Pons (tissue), 1 donor: ENCODE results near the gene CCDC200.
"Not testable (repeated sequence)": the region's sequence is repeated elsewhere in the genome, so short reads cannot be mapped to it uniquely, and the experiment has no call there.

Experiments
- DNase-seq: peaks from one replicate; pipeline ENCODE4 v3.0.0-alpha.2; 2016; ENCODE audit warnings: low spot score

Gene CCDC200

DNA sequence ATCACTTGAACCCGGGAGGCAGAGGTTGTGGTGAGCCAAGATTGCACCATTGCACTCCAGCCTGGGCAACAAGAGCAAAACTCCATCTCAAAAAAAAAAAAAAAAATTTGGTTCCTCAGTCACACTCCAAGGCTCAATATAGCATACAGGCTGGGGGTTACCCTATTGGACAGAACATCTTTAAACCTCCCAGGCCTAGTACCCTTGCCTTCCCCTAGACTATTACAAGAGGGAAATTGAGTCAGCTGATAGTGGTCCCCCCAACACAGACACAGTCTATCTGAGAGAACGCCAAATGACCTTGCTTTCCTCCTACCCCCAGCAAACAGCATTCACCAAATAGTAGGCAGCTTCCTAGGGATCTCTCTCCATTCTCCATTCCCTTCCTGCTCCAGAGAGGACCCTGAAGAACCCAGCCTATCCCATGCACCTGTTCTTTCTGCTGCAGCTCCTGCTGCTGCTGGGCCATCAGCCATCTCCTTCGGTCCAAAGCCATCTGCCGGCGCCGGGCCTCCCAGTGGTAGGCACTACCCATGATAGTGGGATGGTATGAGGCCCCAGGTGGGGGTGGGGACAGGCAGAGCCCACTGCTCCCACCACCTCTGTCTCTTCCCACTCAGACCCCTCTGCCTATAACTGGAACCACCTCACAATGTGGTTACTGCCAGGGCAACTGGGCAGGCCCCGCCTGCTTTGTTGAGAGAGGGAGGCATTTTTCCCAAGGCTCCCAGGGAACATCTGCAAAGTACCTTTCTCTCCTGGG is at the start of gene CCDC200:
Gene CCDC200 (minus strand): TSS at position 604 of the 763 bp plus-strand sequence. CDS start 69 bp downstream, at position 535.
- DNase-seq: not testable (repeated sequence)

DNA sequence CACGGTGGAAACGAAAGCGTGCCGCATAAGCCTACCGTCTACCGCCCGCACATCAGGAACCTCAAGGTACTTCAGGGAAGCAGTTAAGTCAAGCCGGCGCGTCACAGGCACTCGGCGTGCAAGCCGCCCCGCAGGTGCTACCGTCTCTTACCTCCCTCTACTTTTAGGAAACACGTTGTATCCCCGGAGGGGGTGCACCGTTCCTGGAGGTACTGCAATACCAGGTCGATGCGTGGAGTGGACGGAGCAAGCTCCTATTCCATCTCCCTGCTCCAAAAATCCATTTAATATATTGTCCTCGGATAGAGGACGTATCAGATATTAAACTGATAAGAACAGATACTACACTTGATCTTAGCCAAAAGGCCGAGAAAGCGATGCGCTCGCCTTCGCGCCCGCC is 44.5 kb upstream of the CCDC200 start:
- not testable (repeated sequence) for DNase-seq

DNA sequence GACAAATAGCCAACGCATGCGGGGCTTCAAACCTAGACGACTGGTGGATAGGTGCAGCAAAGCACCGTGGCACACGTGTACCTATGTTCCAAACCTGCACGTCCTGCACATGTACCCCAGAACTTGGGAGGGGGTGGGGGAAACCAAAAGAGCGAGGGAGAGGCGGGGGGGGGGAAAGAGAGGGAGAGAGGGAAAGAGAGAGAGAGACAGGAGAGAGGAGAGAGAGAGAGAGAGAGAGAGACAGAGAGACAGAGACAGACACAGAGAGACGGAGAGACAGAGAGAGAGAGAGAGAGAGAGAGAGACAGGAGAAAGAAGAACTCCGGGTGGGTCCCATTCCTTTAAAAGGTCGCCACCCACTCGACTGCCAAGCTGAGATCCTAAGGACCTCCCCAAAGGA is 44.1 kb upstream of the CCDC200 start:
- DNase-seq: not testable (repeated sequence)

- not testable (repeated sequence) for DNase-seq
These were observed 42.4 kb upstream of the CCDC200 start for GRCh38 chr17:43270552-43271504.

GRCh38 chr17:43246456-43246855 is 18.0 kb upstream of the CCDC200 start:
- DNase-seq: not testable (repeated sequence)

DNA sequence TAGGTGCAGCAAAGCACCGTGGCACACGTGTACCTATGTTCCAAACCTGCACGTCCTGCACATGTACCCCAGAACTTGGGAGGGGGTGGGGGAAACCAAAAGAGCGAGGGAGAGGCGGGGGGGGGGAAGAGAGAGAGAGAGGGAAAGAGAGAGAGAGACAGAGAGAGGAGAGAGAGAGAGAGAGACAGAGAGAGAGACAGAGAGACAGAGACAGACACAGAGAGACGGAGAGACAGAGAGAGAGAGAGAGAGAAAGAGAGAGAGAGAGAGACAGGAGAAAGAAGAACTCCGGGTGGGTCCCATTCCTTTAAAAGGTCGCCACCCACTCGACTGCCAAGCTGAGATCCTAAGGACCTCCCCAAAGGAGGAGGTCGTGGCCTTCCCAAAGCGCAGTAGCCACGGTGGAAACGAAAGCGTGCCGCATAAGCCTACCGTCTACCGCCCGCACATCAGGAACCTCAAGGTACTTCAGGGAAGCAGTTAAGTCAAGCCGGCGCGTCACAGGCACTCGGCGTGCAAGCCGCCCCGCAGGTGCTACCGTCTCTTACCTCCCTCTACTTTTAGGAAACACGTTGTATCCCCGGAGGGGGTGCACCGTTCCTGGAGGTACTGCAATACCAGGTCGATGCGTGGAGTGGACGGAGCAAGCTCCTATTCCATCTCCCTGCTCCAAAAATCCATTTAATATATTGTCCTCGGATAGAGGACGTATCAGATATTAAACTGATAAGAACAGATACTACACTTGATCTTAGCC is 12.4 kb upstream of the CCDC200 start:
- DNase-seq: not testable (repeated sequence)

DNA sequence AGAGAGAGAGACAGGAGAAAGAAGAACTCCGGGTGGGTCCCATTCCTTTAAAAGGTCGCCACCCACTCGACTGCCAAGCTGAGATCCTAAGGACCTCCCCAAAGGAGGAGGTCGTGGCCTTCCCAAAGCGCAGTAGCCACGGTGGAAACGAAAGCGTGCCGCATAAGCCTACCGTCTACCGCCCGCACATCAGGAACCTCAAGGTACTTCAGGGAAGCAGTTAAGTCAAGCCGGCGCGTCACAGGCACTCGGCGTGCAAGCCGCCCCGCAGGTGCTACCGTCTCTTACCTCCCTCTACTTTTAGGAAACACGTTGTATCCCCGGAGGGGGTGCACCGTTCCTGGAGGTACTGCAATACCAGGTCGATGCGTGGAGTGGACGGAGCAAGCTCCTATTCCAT is 11.2 kb upstream of the CCDC200 start:
- not testable (repeated sequence) for DNase-seq

- DNase-seq: not testable (repeated sequence)
These were observed 5.5 kb upstream of the CCDC200 start, which contains the start of gene RNU2-1 for GRCh38 chr17:43233877-43234276. RNU2-1 (minus strand) TSS chr17:43233977.

- DNase-seq: not testable (repeated sequence)
These were observed 4.8 kb upstream of the CCDC200 start for GRCh38 chr17:43233263-43233662.

- DNase-seq: peak; percentile 26
These were observed 3.7 kb upstream of the CCDC200 start for GRCh38 chr17:43232021-43232699.

GRCh38 chr17:43231205-43232020 is 3.0 kb upstream of the CCDC200 start:
- not testable (repeated sequence) for DNase-seq

DNA sequence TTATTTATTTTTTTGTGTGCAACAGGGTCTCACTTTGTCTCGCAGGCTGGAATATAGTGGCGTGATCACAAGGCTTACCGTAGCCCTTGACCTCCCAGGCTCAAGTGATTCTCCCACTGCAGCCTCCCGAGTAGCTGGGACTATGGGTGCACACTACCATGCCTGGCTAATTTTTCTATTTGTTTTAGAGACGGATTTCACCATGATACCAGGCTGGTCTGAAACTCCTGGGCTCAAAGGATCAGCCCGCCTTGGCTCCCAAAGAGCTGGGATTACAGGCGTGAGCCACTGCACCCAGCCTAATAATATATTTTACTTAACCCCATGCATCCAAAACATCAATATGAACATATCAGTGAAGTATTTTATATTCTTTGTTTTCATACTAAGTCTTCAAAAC is 2.0 kb downstream of the CCDC200 start:
- no peak for DNase-seq

DNA sequence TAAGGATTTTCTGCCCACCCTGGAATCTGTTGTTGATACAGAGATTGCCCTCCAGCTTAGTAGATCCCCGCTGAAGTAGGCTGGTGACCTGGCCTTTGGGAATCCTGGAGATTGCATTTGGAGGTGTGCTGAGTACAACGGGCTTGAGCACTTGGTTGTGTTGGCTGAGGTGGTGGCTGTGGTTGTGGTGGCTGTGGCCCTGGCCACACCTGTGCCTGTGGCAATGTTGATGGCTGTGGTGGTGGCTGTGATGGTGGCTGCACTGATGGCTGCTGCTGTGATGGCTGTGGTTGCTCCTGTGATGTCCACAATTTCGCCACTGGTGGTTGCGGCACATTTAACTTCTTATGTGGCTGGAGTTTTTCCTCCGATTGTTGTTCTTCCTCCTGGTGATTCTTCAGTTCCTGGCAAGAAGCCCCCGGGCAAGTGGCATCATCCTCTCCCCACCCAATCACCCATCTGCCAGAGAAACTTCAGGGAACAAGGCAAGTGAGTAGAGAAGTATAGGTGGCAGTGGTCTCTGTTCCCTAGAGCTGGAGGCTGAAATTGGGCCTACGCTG is 4.2 kb downstream of the CCDC200 start:
- DNase-seq: no peak

DNA sequence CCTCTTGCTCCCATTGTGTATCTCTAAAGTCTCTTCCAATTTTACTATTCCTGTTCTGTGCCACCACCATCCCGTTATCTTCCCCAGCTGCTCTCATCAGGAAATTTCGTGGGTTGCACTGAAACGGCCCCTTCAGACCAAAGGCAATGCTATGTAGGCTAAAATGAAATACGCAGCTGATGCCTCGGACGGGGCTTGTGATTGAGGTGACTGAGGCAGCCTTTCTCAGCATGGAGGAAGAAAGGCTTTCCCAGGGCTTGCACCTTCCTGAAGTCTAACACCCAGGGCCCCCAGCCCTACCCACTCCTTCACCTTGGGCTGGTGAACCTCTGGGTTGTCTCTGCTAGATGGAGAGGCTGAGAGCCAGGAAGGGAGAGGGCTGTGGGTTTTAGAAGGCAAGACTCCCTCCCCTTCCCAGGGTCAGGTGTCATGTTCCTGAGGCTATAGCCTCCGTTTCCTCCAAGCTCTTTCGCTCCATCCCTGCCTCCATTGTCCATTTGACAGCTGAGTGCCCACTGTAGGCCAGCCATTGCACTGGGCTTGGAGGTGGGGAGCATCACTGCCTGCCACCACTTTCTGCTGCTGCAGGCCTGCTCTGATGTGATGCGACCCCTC is 7.8 kb downstream of the CCDC200 start:
- DNase-seq: no peak

DNA sequence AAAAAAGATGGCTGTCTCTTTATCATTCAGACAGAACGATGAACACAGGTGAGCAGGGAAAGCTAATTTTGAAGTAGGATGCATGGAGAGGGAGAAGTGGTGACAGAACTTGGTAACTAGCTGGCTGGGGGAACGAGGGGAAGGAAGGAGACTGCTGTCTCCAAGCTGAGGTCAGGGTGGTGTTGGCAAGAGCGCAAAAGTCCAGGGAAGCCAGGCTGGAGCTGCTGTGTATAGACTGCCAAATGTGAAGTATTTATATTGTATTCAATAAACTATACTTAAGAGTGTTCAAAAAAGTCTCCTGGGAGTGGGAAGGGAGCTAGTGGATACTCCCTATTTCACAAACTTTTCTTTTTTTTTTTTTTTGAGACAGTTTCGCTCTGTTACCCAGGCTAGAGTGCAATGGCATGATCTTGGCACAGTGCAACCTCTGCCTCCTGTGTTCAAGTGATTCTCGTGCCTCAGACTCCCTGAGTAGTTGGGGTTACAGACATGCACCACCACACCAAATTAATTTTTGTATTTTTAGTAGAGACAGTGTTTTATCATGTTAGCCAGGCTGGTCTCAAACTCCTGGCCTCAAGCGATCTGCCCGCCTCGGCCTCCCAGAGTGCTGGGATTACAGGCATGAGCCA is 8.6 kb downstream of the CCDC200 start:
- DNase-seq: no peak

GRCh38 chr17:43219001-43219400 is 9.4 kb downstream of the CCDC200 start:
- no peak for DNase-seq

DNA sequence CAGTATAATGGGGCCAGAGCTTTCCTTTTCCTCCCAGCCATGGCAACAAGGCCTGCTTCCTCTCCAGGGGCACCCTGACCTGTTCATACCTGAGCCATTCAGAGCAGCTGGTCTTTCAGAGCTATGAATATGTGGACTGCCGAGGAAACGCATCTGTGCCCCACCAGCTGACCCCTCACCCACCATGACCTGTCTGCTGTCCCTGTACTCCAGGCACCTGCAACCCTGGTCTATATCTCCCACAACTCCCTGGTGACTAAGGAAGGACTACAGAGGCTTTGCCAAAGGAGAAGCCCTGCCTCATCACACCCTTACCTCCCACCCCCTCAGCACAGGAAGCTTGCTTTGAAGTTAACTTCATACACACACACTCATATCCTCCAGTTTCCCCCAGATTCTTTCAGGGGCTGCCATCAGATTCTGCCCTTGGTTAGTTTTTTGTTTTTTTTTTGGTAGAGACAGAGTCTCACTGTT is 10.8 kb downstream of the CCDC200 start:
- no peak for DNase-seq

- no peak for DNase-seq
These were observed 11.4 kb downstream of the CCDC200 start for GRCh38 chr17:43216762-43217613.
